Muscle of arm (tissue), 12 donors: Measurements from ENCODE around the gene CASP14. TPM values are rescaled to one million over a fixed set of nuclear protein-coding genes. Genes with fewer than 3 reads are reported as not detected.

Source experiments
- polyA plus RNA-seq, 12 donors: library from polyadenylated mRNA; unstranded; fragments of 120-200 nt; gene quantifications; one replicate each; pipeline ENCODE4 v1.2.1, GENCODE V29; 2013; ENCODE audit not compliant: insufficient read length in 12 of 12

The CASP14 gene
- polyA plus RNA-seq, 12 donors: 0.04 to 3.6 (median 1.3) TPM; not detected in 7

Other genes with a start within 250 kb of the CASP14 start
- 1 to 10 TPM in 1 of 12 donors, under 1 TPM in 4, not detected in 7; 0.05 to 1.4 (median 0.27) TPM for gene OR7A5, start 214.3 kb upstream of the CASP14 start, polyA plus RNA-seq
- 1 to 10 TPM in 2 of 12 donors, under 1 TPM in 8, not detected in 2; 0.07 to 3.5 (median 0.22) TPM for gene OR7C1, start 214.3 kb upstream of the CASP14 start, polyA plus RNA-seq
- gene OR7A10, start 200.6 kb upstream of the CASP14 start, polyA plus RNA-seq: not detected
- gene OR7A17, start 163.3 kb upstream of the CASP14 start, polyA plus RNA-seq: under 1 TPM in 2 of 12 donors, not detected in 10; 0.05 to 0.07 TPM
- gene OR7C2, start 108.0 kb upstream of the CASP14 start, polyA plus RNA-seq: not detected
- gene SLC1A6, start 69.6 kb upstream of the CASP14 start, polyA plus RNA-seq: 10 to 100 TPM in 1 of 12 donors, 1 to 10 TPM in 2, under 1 TPM in 6, not detected in 3; 0.09 to 21.3 (median 0.40) TPM
- under 1 TPM in 6 of 12 donors, not detected in 6; 0.04 to 0.07 (median 0.06) TPM for gene OR1I1, start 32.7 kb downstream of the CASP14 start, polyA plus RNA-seq
- 10 to 100 TPM in 10 of 12 donors, 1 to 10 TPM in 1, not detected in 1; 8.1 to 29.4 (median 15.8) TPM for gene SYDE1, start 57.9 kb downstream of the CASP14 start, polyA plus RNA-seq
- 100 to 1,000 TPM; 102 to 178 (median 124) TPM for gene NOTCH3, start 151.5 kb downstream of the CASP14 start, polyA plus RNA-seq
- 1 to 10 TPM in 2 of 12 donors, under 1 TPM in 8, not detected in 2; 0.28 to 6.5 (median 0.51) TPM for gene EPHX3, start 183.0 kb downstream of the CASP14 start, polyA plus RNA-seq